Ishikawa (cell line): Measurements from ENCODE around the gene ARFGAP3.

Experiments
- CREB1 ChIP-seq: IDR thresholded peaks from 2 replicates; pipeline ENCODE4 v1.6.1; 2012; ENCODE audit warnings: low read depth
- EGR1 ChIP-seq: IDR thresholded peaks from 2 replicates; pipeline ENCODE4 v1.6.1; 2012
- EP300 ChIP-seq: IDR thresholded peaks from 2 replicates; pipeline ENCODE4 v1.6.1; 2012; ENCODE audit warnings: borderline replicate concordance
- MAX ChIP-seq: IDR thresholded peaks from 2 replicates; pipeline ENCODE4 v1.6.1; 2012
- NFIC ChIP-seq: IDR thresholded peaks from 2 replicates; pipeline ENCODE4 v1.6.1; 2012
- RAD21 ChIP-seq: IDR thresholded peaks from 2 replicates; pipeline ENCODE4 v1.6.1; 2012; ENCODE audit warnings: low read depth
- REST ChIP-seq: IDR thresholded peaks from 2 replicates; pipeline ENCODE4 v1.6.1; 2012; ENCODE audit warnings: low read depth, mild to moderate bottlenecking
- TAF1 ChIP-seq: IDR thresholded peaks from 2 replicates; pipeline ENCODE4 v1.6.1; 2012; ENCODE audit warnings: low read depth, mild to moderate bottlenecking
- TEAD4 ChIP-seq: IDR thresholded peaks from 2 replicates; pipeline ENCODE4 v1.6.1; 2012
- ZBTB7A ChIP-seq: IDR thresholded peaks from 2 replicates; pipeline ENCODE4 v1.6.1; 2012; ENCODE audit warnings: low read depth

GRCh38 chr22:42895087-42895486 lies 38.0 kb upstream of the ARFGAP3 start:
- no peak for TF ChIP-seq MAX
- no peak for TF ChIP-seq REST
- no peak for TF ChIP-seq RAD21
- TF ChIP-seq NFIC: no peak
- TF ChIP-seq EP300: no peak
- no peak for TF ChIP-seq TEAD4
- TF ChIP-seq CREB1: no peak
- no peak for TF ChIP-seq ZBTB7A
- TF ChIP-seq EGR1: no peak
- no peak for TF ChIP-seq TAF1
